Activated effector memory CD4-positive, alpha-beta T cell treated with Interleukin-2 at 50 U/mL for 16 hours (primary cell): Measurements from ENCODE around the gene CABLES1.
"Not testable (repeated sequence)": the region's sequence is repeated elsewhere in the genome, so short reads cannot be mapped to it uniquely, and the experiment has no call there.

Experiments
- DNase-seq: peaks from one replicate; pipeline ENCODE4 v3.0.0-alpha.2; 2020

The CABLES1 gene, protein sequence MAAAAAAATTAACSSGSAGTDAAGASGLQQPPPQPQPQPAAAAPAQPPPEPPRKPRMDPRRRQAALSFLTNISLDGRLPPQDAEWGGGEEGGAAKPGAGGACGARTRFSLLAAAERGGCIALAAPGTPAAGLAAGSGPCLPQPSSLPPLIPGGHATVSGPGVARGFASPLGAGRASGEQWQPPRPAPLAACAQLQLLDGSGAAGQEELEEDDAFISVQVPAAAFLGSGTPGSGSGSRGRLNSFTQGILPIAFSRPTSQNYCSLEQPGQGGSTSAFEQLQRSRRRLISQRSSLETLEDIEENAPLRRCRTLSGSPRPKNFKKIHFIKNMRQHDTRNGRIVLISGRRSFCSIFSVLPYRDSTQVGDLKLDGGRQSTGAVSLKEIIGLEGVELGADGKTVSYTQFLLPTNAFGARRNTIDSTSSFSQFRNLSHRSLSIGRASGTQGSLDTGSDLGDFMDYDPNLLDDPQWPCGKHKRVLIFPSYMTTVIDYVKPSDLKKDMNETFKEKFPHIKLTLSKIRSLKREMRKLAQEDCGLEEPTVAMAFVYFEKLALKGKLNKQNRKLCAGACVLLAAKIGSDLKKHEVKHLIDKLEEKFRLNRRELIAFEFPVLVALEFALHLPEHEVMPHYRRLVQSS

DNA sequence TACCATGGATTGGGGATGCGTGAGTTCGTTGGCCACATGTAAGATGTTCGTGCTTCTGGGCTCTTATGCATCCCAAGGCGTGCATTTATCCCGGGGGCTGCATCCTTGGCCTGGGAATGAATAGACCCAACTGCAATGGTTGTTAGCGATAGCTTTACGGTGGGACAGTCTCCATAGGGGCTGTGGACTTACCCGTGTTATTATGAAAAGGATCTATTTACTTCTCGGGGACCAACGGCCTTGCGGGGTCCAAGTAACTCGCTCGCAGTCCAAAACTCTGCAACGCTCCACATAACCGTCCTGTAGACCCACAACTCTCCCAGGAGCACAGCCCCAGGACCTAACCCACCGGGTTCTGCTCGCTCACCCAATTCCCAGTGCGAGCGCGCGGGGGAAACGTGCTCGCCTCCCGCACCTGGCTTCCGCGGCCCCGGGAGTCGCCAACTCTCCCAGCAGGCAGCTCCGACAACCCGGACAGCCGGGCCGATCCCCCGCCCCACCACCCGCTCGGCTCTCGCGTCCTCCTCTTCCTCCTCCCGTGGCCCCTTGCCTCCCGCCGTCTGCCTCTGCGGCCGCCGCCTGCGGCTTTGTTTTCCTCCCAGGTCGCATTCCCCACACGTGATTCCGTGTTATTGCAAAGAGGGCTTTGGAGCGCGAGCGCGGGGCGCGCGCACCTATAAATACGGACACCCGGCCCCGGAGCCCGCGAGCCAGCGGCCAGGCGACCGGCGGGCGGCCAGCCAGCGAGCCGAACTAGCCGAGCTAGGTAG lies at the start of gene CABLES1:
Gene CABLES1, plus strand, starts transcription at position 706 of the 770 bp plus-strand sequence. CDS start 278 bp downstream, outside the sequence.
- DNase-seq = no peak

DNA sequence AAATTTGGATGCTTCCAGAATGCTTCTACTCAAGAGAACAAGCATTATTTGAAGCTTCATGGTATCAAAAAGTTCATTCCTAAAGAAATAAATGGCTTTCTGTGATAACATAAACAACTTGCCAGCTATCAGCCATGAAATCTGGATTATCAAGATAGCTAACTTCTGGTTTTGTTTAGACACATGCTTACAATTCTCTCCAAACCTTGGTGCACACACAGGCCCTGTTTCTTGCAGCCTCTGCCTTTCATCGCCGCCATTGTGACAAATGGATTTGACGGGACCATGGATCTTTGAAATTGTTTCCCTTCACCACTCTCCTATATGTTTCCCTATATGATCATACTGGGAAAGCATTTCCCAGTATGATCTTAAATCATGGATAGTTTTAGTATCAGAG lies 47.9 kb upstream of the CABLES1 start:
- no peak for DNase-seq

DNA sequence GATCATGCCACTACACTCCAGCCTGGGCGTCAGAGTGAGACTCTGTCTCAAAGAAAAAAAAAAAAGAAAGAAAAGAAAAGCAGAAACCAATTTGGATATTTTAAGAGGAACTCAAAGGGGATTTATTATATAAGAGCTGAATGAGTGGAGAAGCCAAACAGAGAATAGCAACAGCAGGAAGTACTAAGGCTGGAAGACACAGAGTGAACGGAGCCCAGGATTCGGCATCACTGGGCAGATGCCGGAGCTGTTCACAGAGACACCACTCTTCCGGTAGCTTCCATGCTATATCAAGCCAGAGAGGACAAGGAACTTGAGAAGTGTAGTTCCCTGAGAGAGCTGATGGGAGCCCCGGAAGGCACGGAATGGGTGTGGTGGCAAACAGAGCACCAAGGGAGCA lies 47.0 kb upstream of the CABLES1 start:
- no peak for DNase-seq

DNA sequence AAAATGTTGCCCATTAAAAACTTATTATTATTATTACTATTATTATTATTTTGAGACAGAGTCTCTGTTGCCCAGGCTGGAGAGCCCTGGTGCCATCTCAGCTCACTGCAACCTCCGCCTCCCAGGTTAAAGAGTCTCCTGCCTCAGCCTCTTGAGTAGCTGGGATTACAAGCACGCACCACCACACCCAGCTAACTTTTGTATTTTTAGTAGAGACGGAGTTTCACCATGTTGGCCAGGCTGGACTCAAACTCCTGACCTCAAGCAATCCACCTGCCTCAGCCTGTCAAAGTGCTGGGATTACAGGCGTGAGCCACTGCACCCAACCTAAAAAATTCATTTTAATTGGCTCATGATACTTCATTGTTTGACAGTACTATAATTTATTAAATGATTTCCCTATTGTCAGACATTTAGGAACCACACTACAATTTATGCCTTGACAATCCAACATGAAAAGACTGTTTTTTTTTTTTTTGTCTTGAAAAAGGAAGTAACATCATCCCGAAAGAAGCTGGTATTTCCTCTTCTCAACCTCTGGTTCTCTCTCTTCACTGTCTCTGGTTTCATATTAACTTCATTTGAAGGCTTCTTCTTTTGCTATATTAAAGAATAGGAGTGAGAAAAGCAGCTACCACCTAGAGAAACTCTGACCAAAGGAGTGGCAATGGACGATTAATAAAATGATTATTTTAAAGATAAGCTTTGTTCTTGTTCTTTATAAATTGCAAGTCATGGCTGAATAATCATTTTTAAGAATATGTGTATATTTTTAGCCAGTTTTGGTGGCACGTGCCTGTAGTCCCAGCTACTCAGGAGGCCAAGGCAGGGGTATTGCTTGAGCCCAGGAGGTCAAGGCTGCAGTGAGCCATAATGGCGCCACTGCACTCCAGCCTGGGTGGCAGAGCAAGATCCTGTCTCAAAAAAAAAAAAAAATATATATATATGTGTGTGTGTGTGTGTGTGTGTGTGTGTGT lies 44.0 kb upstream of the CABLES1 start:
- DNase-seq = not testable (repeated sequence)

DNA sequence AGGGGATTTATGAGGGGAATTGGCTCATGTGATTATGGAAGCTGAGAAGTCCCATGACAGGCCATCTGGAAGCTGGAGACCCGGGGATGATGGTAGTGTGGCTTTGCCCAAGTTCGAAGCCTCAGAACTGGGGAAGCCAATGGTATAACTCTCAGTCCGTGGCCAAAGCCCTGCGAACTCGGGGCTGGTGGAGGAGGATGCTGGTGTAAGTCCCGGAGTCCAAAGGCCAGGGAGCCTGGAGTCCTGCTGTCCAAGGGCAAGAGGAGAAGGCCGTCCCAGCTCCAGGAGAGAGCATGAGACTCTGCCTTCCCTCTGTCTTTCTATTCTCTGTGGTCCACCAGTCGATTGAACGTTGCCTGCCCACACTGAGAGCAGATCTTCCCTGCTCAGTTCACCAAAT lies 43.2 kb upstream of the CABLES1 start:
- no peak for DNase-seq

DNA sequence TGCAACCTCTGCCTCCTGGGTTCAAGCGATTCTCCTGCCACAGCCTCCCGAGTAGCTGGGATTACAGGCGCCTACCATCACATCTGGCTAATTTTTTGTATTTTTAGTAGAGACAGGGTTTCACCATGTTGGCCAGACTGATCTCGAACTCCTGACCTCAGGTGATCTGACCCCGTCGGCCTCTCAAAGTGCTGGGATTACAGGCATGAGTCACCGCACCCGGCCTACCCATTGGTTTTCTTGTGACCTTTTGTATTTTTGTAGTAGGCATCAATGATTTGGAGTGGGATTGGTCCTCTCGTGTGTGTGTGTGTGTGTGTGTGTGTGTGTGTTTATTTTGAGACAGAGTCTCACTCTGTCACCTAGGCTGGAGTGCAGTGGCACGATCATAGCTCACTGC lies 42.2 kb upstream of the CABLES1 start:
- DNase-seq = not testable (repeated sequence)

DNA sequence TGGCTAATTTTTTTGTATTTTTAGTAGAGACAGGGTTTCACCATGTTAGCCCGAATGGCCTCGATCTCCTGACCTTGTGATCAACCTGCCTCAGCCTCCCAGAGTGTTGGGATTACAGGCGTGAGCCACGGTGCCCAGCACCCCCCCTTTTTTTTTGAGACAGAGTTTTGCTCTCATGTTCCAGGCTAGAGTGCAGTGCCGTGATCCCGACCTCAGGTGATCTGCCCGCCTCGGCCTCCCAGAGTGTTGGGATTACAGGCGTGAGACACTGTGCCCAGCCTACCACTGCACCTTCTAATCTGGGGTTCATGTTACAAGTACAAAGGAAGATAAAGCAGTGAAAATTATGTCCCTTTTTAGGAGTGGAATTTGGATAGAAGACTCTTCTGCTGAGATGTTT lies 41.5 kb upstream of the CABLES1 start:
- DNase-seq = no peak

DNA sequence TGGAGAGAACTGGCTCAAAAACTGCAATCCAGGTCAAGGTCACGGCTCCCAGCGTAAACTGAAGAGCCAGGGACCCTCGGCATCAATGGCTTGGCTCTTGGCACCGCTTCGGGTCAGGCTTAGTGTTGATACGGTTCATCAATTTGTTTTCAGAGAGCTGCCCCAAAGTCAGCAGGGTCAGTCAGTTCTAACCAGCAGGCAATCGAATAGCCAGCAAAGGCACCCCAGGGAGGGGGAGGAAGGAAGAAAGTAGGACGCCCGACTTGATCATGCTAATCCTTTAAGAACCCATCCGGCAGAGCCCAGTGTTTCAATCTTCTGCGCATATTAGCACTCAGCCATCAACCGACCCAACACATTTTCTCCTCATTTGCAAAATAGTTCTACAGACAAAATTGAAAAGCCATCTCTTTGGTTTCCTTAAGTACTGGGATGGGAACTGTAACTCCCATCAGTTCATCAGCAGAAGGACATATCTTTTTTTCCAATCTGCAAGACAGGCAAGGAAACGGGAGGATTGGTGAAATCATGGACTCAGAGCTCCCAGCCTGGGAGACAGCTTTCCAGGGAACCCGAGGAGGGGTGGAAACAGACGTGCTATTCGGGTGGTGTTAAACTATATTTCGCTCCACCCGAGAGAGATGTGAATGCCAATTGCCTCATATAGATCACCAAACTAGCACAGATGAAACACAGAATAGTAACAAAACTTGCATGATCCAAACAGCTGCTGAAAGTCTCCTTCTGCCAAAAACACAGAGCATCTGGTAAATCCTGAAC lies 40.7 kb upstream of the CABLES1 start:
- DNase-seq = no peak

DNA sequence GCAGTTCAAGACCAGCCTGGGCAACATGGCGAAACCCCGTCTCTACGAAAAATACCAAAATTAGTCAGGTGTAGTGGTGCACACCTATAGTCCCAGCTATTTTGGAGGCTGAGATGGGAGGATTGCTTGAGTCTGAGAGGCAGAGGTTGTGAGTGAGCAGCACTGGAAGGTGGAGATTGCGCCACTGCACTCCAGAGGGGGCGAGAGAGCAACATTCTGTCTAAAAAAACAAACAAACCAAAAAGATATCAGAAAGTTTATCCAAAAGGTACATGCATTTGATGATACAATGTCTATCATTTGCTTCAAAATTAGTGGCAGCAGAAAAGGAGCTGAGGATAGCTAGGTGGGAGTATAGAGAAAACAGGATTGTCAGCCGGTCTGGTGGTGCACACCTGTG lies 39.8 kb upstream of the CABLES1 start:
- no peak for DNase-seq

DNA sequence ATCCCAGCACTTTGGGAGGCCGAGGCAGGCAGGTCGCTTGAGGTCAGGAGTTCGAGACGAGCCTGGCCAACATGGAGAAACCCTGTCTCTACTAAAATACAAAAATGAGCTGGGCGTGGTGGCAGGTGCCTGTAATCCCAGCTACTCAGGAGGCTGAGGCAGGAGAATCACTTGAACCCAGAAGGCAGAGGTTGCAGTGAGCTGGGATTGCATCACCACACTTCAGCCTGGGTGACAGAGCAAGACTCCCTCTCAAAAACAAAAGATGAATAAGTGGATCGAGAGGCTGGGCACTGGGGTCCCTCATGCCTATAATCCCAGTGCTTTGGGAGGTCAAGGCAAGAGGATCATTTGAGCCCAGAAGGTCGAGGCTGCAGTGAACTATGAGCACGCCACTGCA lies 38.3 kb upstream of the CABLES1 start:
- DNase-seq = not testable (repeated sequence)

DNA sequence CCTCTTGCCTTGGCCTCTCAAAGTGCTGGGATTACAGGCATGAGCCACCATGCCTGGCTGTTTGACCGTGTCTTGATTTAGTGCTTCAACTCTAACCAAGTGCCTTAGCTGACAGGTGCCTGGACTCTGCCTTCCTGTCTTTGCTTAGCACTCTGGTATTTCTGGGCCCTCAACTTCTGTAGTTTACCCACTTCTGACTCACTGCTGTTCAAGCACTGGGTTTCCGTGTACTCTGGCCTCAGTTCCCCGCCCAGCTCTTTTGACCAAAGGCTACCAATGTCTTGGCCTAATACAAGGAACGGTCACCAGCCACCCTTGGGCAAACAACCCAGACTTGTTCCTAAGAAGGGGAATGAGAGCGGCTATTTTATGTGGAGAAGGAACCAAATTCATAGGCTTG lies 35.7 kb upstream of the CABLES1 start:
- no peak for DNase-seq

DNA sequence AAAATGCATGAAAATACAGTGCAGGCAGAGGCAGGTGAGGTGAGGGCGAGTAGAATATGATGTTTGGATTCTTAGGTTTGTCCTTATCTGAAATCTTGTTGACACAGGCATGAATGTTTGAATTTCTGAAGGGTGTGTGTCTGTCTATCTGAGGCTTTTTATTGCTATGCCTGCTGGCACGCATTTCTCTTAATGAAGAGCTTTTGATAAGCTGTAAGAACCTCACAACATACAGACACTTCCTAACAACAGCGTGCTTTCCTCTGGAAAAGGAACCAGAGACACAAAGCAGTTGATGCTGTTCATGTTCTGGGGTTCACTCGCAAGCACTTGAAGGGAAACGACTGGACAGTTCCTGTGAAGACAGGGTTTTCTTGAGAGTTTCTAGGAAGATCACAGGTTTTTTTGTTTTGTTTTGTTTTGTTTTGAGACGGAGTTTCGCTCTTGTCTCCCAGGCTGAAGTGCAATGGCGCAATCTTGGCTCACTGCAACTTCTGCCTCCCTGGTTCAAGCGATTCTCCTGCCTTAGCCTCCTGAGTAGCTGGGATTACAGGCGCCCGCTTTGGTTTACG lies 33.3 kb upstream of the CABLES1 start:
- DNase-seq = no peak

DNA sequence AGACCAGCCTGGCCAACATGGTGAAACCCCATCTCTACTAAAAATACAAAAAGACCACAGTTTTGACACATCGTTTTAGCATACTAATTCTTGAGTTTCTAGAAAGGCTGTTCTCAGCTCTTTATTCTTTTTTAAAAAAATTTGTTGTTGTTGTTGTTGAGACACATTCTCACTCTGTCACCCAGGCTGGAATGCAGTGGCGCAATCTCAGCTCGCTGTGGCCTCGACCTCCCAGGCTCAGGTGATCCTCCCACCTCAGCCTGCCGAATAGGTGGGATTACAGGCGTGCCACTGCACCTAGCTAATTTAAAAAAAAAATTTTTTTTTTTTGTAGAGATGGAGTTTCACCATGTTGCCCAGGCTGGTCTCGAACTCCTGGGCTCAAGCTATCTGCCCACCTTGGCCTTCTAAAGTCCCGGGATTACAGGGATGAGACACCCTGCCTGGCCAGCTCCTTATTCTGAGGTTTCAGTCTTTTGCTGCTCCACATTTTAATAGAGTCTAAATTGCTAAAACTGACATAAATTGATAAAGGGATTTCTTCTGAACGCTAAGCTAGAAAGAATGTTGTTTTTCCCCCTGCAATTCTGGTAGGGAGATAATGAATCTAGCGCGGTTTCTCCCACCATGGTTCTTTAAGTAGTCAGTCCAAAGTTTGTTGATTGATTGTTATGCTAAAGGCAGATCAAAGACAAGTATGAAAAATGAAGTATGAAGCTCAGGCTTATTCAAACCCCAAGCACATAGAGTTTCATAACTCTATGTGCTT lies 32.6 kb upstream of the CABLES1 start:
- no peak for DNase-seq

DNA sequence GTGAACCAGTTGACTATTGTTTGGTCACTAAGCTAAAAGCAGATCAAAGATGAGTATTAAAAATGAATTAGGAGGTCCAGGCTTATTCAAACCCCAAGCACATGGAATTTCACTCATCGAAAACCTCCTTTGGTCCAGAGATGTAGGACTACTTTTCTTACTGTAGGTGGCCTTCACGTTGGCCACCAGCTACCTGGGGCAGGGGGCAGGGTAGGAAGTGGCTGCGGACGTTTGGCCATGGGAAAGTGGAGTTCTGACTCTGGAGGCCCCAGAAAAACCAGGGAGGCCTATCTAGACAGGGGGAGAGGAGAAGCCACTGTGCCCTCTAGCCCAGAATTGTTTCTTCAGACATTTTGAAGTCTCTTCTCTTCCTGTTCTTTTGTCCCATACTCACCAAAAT lies 31.8 kb upstream of the CABLES1 start:
- DNase-seq = no peak

DNA sequence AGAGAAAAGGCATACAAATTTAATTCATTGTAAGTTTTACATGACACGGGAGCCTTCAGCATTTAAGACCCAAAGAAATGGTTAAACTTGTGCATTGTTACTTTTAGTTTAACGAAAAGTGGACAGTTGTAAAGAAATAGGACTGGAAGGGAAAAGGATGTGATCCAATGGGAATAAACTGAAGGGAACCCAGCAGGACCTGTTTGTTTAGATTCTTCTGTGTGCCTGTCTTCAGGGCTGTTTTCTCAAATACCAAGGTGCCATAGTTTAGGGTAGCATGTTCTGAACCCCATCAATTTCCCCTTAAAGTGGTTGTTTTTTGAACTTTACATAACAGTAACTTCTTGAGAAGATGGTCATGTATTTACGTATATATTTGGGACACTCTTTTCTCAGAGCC lies 30.3 kb upstream of the CABLES1 start:
- no peak for DNase-seq

DNA sequence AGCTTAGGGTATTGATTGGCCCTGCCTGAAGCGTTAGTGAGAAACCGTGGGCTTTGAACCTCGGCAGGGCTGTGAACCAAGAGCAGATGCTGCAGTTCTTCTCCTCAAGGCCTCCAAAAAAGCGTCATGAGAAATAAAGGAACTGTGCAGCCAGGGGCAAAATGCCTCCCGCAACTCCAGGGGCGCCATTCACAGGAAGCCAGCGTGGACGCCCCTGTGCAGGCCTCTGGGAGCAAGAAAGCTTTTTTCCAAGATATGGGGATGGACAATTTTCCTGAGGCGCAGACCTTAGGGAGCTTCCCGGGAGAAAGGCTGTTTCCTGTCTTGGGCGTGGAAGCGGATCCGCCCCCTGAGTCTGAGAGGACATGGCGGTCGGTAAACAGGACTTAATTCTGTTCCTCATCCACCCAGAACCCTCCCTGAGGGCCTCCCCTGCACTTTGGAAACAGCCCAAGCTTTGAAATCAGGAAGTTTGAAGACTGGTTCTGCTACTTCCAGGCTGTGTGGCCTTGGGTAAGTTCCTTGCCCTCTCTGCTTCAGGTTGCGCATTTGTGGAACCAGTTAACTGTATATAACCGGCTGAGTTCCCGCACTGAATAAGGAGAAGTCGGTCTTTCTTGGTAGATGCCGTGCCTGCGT lies 29.6 kb upstream of the CABLES1 start:
- DNase-seq = no peak

DNA sequence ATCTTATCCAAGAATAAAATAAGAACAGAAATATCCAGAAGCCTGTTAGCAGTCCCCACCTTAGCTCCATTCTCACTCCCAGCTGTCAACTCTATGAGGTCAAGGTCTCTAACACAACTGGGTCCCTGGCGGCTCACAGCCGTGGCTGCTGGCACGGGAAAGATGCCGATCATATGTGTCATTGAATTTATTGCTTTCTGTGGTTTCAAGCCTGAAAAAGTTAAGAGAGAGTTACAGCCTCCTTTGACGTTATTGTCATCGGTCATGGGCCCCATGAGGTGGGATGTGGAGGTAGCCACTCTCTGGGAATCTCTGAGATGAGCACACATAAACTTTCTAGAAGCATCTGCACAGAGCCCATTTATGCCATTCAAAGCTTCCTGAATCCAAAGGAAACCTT lies 28.7 kb upstream of the CABLES1 start:
- DNase-seq = no peak

DNA sequence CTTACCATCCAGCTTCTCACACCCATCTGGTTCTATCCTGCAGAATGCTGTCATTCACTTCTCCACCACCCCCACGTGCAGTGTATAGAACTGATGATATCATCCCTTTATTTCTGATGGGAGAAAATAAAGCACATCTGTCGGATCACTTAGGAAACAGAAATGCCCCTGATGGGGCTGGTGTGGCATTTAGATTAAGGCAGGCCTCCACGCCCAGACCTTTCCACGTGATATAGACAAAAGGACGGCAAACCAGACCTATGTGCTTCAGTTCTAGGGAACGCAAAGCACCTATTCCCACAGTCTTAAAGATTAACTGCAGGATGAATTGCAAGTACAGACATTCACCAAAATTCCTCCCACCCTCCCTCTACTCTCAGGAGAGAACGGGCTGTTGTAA lies 27.6 kb upstream of the CABLES1 start:
- DNase-seq = no peak

DNA sequence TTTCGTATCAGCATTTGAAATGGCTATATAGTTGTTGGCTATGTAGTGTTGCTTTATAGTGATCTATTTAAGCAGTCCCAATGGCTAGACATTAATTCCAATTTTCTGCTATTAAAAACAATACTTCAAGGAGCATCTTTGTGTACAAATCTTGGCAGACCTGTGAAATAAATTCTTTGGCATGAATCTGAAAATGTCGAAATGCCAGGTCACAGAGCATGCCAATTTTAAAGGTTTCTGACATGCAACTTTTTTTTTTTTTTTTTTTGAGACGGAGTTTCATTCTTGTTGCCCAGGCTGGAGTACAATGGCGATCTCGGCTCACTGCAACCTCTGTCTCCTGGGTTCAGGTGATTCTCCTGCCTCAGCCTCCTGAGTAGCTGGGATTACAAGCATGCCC lies 26.8 kb upstream of the CABLES1 start:
- DNase-seq = no peak

DNA sequence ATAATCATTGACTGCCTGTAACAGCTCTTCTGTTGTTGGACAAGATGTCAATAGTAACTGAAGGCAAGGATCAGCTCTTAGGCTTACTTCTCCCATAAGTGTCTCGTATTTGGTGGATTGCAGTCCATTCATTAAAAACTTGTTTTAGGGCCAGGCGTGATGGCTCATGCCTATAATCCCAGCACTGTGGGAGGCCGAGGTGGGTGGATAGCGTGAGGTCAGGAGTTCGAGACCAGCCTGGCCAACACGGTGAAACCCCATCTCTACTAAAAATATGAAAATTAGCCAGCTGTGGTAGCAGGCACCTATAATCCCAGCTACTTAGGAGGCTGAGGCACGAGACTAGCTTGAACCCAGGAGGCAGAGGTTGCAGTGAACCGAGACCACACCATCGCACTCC lies 26.1 kb upstream of the CABLES1 start:
- DNase-seq = not testable (repeated sequence)
